Fibroblast of lung (primary cell): ENCODE data around the gene RAG2.

Experiments used
- EZH2 ChIP-seq: IDR thresholded peaks from 2 replicates; pipeline ENCODE4 v1.5.1; 2012; ENCODE audit warnings: low read length, control low read depth, mild to moderate bottlenecking; ENCODE audit errors: missing control alignments
- TF ChIP-seq, protein P1 (sequence below), 2 donors: IDR thresholded peaks in 1 of 2; conservative IDR thresholded peaks in 1 of 2; 1 replicate in 1 of 2; 2 replicates in 1 of 2; pipeline ENCODE4 v1.5.1; 2011 to 2012; ENCODE audit warnings: low read length in 2 of 2, control low read depth in 1 of 2, inconsistent platforms in 1 of 2, low read depth in 1 of 2, mild to moderate bottlenecking in 1 of 2

DNA sequence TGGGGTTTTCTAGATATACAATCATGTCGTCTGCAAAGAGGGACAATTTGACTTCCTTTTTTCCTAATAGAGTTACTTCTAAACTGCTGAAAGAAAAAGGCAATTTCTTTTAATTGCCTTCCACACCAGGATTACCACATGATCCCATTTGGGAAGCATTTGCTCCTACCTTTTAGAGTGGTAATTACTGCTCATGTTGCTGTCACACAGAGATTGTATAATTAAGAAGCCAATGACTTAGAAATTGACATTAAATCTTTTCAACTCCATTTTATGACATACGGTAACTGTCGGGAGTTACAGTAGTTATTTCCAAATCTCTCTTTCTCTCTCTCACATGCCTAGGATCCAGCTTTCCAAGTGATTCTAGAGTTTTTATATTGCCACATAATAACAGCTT lies 17.8 kb upstream of the RAG2 start:
- TF ChIP-seq, protein P1, sequence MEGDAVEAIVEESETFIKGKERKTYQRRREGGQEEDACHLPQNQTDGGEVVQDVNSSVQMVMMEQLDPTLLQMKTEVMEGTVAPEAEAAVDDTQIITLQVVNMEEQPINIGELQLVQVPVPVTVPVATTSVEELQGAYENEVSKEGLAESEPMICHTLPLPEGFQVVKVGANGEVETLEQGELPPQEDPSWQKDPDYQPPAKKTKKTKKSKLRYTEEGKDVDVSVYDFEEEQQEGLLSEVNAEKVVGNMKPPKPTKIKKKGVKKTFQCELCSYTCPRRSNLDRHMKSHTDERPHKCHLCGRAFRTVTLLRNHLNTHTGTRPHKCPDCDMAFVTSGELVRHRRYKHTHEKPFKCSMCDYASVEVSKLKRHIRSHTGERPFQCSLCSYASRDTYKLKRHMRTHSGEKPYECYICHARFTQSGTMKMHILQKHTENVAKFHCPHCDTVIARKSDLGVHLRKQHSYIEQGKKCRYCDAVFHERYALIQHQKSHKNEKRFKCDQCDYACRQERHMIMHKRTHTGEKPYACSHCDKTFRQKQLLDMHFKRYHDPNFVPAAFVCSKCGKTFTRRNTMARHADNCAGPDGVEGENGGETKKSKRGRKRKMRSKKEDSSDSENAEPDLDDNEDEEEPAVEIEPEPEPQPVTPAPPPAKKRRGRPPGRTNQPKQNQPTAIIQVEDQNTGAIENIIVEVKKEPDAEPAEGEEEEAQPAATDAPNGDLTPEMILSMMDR (conservative IDR thresholded peaks at IDR 0.05 in 1 of 2, IDR thresholded peaks at IDR 0.05 in 1 of 2; ENCODE audit: low read depth in 1 of 2, low read length in 2 of 2), result no peak
- no peak for TF ChIP-seq EZH2
